Left ventricle myocardium inferior (tissue), 1 donor: ENCODE results near the gene TUG1. TPM values are rescaled to one million over a fixed set of nuclear protein-coding genes. Genes with fewer than 3 reads are reported as not detected.

Experiments used
- DNase-seq: peaks from one replicate; pipeline ENCODE4 v3.0.0-alpha.2; 2020
- H3K27ac ChIP-seq: fragments of 200-600 bp; replicated peaks from 2 replicates; pipeline ENCODE4 v1.8.0; 2021
- H3K27me3 ChIP-seq: fragments of 200-600 bp; 2 replicates; pipeline ENCODE4 v1.8.0; 2021; ENCODE audit warnings: low read depth
- H3K36me3 ChIP-seq: fragments of 200-600 bp; 2 replicates; pipeline ENCODE4 v1.8.0; 2021
- H3K4me1 ChIP-seq: fragments of 200-600 bp; 2 replicates; pipeline ENCODE4 v1.8.0; 2021
- H3K4me3 ChIP-seq: fragments of 200-600 bp; 2 replicates; pipeline ENCODE4 v1.8.0; 2021; ENCODE audit warnings: mild to moderate bottlenecking, moderate library complexity
- H3K9me3 ChIP-seq: fragments of 200-600 bp; replicated peaks from 2 replicates; pipeline ENCODE4 v1.8.0; 2021
- CTCF ChIP-seq: fragments of 200-600 bp; IDR thresholded peaks from 2 replicates; pipeline ENCODE4 v1.8.0; 2021; ENCODE audit warnings: antibody characterized with exemption, mild to moderate bottlenecking, borderline replicate concordance
- intact Hi-C: fragments of 100-400 bp; cut with micrococcal nuclease; formaldehyde crosslinking; loops from one replicate; pipeline ENCODE4 v1.11.0; 2022
- total RNA-seq: library from RNA; stranded (reverse); fragmentation: NEBNext Ultra II Directional; extraction: Animal tissue kit (Norgen Biotek cat#: 25700); gene quantifications from one replicate; pipeline ENCODE4 v1.2.1, GENCODE V29; 2021
- donor health status: DM: no; HTN: yes; CAD: no; lungs with severe emphysema.

Gene TUG1
- total RNA-seq, 1 donor from 2014 or later = 33.6 TPM

GRCh38 chr22:31020334-31020733 is 51.3 kb downstream of the TUG1 start:
- H3K9me3 ChIP-seq = peaks cover 7% of the 10 kb centered on the region
- intact Hi-C loops = no loop called here
- H3K4me3 ChIP-seq = no peak overlapping the region
- no peak for TF ChIP-seq CTCF
- H3K27ac ChIP-seq = no peak overlapping the region
- no peak for DNase-seq
- no peaks in the 10 kb centered on the region for H3K4me1 ChIP-seq
- H3K36me3 ChIP-seq = no peaks in the 10 kb centered on the region
- no peaks in the 10 kb centered on the region for H3K27me3 ChIP-seq

- Histone ChIP-seq H3K36me3 (no peaks in the 10 kb centered on the region), H3K9me3 (peaks cover 2% of the 10 kb centered on the region), H3K4me1 (no peaks in the 10 kb centered on the region), H3K27ac (no peak overlapping the region), H3K27me3 (no peaks in the 10 kb centered on the region), H3K4me3 (no peak overlapping the region)
- intact Hi-C loops = no loop called here
- TF ChIP-seq CTCF = no peak
- DNase-seq = no peak
Measured at GRCh38 chr22:31022516-31022915, 53.5 kb downstream of the TUG1 start.

Other genes starting within 250 kb of the TUG1 start
- gene MORC2, start 491 bp upstream of the TUG1 start, total RNA-seq = 18.0 TPM
- gene SMTN, start 112.1 kb downstream of the TUG1 start, total RNA-seq = 245 TPM
- 51.5 TPM for gene SELENOM, start 138.3 kb downstream of the TUG1 start, total RNA-seq
- gene INPP5J, start 153.7 kb downstream of the TUG1 start, total RNA-seq = 20.7 TPM
- gene PLA2G3, start 171.2 kb downstream of the TUG1 start, total RNA-seq = not detected
- gene RNF185, start 190.9 kb downstream of the TUG1 start, total RNA-seq = 19.2 TPM
- gene LIMK2, start 243.0 kb downstream of the TUG1 start, total RNA-seq = 8.0 TPM